Esophagus muscularis mucosa (tissue), 3 donors: ENCODE results near the gene XXYLT1.

ENCODE experiments used
- CTCF ChIP-seq, 3 experiments: fragments of 200-600 bp in 2 of 3; fragments of 450-650 bp in 1 of 3; sonication (generic) in 2 of 3; IDR thresholded peaks; one replicate each; pipeline ENCODE4 v1.5.1; 2017 to 2019; ENCODE audit warnings: antibody characterized with exemption in 3 of 3, mild to moderate bottlenecking in 2 of 3, moderate library complexity in 1 of 3
- POLR2A ChIP-seq: fragments of 450-650 bp; IDR thresholded peaks from one replicate; pipeline ENCODE4 v1.6.1; 2017; ENCODE audit warnings: antibody characterized with exemption, moderate library complexity, mild to moderate bottlenecking, low read depth
- POLR2AphosphoS5 ChIP-seq, 2 donors: sonication (generic); formaldehyde crosslinking; IDR thresholded peaks; one replicate each; pipeline ENCODE4 v1.6.1; 2017; ENCODE audit warnings: antibody characterized with exemption in 2 of 2

- TF ChIP-seq CTCF (IDR thresholded peaks at IDR 0.05) (no peak), POLR2A (no peak), POLR2AphosphoS5 (IDR thresholded peaks at IDR 0.05) (no peak)
Measured at GRCh38 chr3:195052939-195053338, 218.0 kb downstream of the XXYLT1 start.
